Raji (cell line): ENCODE data around the gene CFAP74.

ENCODE experiments used
- POLR2A ChIP-seq: IDR thresholded peaks from 2 replicates; pipeline ENCODE4 v1.6.1; 2011; ENCODE audit warnings: low read depth, low read length, control low read depth; ENCODE audit not compliant: insufficient read depth

CFAP74 gene

DNA sequence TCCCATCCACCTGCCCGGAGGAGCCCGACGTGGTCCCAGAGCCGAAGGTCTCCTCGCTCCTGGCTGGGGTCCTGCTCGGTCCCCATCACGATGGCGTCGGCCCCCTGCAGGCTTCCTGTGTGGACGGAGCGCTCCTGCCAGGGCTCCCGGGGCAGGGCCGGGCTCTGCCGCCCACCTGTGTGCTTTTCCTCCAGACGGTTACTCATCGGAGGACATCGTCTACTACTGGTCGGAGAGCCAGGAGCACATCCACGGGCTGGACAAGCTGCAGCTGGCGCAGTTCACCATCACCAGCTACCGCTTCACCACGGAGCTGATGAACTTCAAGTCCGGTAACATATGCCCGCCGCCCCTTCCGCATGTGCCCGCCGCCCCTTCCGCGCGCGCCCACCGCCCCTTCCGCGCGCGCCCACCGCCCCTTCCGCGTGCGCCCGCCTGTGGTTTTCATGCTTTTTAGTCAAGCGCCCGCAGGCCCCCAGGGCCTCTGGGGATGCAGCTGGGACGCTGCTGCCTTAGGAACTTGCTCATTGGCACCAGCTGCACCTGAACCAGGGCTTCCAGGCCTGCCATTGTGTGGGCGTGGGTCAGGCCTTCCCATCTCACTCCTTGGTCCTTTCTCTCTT is 24.5 kb upstream of the CFAP74 start:
- TF ChIP-seq POLR2A, result no peak

DNA sequence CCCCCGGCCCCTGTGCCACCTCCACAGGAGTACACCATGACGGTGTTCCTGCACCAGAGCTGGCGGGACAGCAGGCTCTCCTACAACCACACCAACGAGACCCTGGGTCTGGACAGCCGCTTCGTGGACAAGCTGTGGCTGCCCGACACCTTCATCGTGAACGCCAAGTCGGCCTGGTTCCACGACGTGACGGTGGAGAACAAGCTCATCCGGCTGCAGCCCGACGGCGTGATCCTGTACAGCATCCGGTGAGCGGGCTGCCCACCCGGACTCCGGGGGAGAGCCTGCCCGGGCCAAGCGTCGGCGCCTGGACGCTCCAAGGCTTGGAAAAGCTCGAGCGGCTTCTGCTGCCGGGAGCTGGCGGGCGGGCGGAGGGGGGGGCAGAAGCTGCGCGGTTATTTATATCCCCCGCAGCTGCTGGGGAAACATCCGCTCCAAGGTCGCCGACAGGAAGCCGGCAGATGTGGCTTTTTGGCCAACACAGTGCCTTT is 21.9 kb upstream of the CFAP74 start:
- TF ChIP-seq POLR2A, result no peak

DNA sequence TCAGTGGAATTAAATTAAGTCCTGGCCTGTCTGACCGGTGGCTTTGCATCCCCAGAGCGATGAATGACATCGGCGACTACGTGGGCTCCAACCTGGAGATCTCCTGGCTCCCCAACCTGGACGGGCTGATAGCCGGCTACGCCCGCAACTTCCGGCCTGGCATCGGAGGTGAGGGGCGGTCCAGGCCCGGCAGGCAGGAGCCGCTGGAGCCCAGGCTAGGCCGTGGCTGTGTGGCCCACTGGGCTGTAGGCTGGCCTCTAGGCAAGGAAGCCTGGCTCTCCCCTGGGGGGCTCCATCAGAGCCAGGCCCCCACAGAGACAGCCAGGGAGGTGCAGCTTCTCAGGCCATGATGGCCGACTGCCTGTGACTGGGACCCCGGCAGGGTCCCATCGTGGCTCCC is 21.3 kb upstream of the CFAP74 start:
- TF ChIP-seq POLR2A, result no peak

DNA sequence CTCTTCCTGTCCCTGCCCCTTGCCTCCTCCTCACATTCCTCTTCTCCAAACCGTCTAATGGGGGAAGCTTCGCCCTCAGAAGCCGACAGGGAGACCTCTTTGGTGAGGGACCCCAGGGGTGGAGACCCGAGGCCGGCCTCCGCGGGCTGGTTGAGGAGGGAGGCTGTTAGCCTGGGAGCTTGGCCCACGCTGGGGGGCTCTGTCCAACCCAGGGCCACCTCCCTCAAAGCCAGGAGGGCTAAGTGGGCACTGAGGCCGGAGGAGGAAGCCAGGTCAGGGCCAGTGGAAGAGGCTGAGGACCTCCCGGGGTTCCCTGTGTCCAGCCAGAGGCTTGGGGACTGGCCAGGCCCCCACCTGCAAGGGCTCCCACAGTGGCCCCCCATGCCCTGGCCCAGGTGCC is 20.9 kb upstream of the CFAP74 start:
- no peak for TF ChIP-seq POLR2A

DNA sequence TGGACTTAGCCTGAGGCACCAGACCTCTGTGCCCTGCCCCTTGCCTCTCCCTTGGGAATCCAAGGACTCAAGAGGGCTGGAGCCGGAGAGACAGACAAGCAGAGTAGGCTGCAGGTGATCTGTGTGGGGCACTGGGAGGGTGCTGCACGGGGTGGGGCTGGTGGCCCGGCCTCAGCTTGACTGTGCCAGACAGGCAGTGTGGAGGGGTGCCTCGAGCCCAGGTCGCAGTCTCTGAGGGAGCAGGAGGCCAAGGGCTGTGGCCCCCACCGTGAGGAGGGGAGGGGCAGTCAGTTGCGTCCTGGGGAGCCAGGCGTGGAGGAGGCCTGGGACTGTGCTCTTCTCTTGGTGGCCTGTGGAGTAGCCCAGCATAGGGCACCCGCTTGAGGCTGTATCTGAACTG is 19.6 kb upstream of the CFAP74 start:
- TF ChIP-seq POLR2A, result no peak

DNA sequence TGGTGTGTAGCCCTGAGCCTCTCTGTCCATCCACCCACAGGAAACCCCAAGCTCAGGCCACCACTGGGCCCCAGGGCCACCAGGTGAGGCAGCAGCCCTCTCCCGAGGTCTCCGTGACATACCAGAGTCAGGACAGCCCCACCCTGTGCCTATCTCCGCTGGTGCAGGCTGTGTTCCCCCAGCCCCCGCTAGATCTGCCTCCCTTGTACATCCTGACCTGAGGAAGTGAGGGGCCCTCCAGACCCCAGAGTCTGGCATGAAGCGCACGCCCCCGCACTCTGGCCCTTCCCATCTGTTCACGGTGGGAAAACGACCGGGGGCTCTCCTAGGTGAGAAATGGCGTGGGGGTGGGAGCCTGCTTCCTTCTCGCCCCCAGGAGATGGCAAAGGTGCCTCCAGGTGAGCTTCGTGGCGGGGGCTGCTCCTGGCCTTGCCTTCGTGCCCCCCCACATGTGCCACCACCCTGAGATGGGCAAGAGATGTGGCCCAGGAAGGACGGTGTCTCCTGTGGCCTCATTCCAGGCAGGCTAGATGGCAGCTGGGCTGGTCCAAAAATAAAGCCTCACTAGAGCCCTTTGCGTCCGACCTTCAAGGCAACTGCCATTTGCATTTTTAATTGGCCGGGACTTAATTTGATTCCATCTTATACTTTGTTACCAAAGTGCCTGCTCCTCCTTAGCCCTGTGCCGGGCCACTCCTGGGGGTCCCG is 18.6 kb upstream of the CFAP74 start:
- TF ChIP-seq POLR2A, result no peak

DNA sequence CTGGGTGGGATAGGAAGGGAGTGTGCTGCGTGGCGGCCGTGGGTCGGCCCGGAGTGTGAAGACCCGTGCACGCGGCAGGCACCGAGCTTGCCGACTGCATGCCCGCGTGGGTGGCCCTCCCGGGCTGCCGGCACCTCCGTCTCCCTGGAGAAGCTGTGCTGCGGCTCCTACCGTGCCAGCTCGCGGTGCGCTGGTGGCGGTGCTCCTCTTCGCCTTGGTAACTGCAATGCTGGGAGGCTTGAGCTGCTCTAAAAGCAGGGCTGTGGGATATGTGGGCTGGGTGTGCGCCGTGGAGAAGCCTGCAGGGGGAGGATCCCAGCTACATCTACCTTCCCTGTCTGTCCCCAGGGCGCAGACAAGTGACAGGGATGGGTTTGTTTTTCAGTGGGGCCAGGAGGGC is 18.0 kb upstream of the CFAP74 start:
- TF ChIP-seq POLR2A, result no peak

DNA sequence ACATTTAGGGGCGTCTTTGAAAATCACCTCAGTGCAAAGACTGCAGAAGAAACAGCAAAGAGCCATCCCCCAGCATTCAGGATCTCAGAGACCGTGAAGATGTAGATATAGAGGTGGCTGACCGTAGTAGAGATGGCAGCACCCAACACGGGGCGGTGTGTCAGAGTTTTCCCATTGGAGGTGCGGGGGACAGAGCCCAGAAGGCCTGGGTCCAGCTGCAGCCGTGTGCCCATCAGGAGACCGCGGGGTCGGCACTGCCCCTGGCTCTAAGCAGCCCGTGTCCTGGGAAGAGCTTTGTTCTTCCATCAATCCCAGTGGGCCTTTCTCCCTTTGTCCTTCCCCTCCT is 16.7 kb upstream of the CFAP74 start:
- no peak for TF ChIP-seq POLR2A

DNA sequence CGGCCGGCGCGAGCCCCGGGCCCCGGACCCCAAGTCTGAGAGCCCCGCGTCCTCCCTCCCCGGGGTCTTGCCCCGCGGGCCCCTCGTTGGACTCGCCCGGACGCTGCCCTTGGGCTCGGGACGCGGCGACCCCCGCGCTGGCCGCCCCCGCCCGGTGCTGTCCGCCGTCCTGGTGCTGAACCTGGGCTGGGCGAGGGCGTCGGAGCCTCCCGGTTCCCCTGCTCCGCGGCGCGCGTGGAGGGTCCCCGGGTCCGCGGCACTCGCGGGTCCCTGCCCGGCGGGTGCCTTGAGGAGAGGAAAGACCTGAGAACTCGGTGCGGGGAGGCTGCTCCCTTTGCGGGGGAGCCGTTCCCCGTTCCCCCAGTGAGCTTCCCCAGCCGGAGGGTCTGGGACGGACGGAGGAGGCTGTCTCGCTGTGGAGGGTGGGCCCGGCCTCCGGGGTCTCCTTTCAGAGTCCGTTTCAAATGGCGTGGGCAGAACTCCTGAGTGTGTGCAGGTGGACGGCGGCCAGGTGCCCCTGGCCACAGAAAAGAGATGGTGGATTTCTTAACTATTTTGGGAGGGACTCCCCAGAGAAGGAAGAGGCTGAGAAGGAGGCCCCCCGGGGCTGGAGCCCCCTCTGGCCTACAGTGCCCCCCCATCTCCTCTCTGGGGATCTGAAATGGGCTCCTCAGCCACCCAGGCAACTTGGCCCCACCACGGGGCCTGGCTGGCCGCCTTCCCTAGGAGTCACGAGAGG is 16.2 kb upstream of the CFAP74 start:
- no peak for TF ChIP-seq POLR2A

DNA sequence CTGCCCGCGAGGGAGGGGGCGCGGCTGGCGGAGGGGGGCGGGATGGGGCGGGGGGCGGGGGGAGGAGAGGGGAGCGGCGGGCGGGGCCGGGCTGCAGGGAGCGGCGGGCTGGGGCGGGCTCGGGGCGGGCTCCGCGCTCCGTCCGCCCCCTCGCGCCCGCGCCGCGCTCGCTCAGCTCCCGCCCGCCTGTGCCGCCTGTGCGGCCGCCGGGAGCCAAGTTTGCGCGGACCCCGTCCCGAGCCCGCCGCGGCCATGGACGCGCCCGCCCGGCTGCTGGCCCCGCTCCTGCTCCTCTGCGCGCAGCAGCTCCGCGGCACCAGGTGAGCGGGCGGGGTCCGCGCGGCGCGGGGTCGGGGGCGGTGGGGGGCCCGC is 15.6 kb upstream of the CFAP74 start, which contains the start of gene GABRD:
Gene GABRD, plus strand, starts transcription at position 174 of the 372 bp plus-strand sequence. Its CDS starts 79 bp downstream, at position 253.
- TF ChIP-seq POLR2A, result no peak

DNA sequence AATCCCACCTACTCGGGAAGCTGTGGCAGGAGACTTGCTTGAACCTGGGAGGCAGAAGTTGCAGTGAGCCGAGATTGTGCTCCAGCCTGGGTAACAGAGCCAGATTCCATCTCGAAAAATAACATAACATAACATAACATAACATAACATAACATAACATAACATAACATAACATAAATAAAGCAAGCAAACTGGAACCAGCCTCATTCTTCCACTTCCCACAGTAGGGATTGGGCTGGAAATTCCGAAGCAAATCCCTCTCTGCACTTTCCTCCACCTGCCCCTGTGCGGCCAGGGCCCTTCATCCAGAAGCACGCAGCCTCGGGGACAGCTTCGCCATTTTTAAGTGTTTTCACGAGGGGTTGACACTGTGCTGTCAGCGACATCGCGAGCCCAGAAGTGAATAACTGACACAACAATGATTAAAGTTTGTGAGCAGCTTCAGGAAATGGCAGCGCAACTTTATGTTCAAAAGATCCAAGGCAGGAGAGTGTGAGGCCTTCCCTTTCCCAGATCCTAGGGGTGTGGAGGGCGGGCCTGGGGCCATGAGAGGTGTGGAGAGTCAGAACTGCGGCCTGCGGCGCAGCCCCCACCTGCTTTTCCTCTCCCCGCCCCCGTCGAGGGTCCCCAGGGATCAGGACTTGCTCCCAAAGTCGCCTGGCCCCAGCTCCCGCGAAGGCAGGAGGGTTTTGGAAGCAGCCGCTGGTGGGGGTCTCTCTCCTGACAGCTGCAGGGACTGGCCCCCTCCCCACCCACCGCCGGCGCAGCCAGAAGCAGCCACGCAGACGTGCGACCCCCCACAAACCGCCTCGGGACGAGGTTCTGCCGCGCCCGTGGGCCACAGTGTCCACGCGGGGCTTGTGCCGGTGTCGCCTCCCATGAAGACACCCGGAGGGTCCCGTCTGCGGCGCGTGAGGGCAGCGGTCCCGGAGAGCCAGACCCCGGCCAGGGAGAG is 14.9 kb upstream of the CFAP74 start:
- TF ChIP-seq POLR2A, result no peak

DNA sequence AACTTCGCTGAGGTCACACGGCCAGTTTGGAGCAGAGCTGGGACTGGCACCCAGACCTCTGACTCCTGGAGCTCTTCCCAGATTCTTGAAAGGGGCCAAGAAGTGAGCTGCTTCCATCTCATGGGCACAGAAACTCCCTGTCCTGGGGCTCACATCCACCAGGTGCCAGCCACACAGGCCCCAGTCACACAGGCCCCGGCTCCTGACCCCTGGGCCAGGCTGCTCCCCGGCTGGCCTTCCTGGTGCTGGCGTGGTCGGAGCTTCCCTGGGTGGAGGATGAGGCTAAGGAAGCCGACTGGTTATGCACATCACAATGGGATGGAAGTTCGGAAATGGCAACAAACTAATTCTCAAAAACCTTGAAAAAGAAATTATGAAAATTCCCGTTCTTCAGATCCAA is 12.5 kb upstream of the CFAP74 start:
- TF ChIP-seq POLR2A, result no peak

DNA sequence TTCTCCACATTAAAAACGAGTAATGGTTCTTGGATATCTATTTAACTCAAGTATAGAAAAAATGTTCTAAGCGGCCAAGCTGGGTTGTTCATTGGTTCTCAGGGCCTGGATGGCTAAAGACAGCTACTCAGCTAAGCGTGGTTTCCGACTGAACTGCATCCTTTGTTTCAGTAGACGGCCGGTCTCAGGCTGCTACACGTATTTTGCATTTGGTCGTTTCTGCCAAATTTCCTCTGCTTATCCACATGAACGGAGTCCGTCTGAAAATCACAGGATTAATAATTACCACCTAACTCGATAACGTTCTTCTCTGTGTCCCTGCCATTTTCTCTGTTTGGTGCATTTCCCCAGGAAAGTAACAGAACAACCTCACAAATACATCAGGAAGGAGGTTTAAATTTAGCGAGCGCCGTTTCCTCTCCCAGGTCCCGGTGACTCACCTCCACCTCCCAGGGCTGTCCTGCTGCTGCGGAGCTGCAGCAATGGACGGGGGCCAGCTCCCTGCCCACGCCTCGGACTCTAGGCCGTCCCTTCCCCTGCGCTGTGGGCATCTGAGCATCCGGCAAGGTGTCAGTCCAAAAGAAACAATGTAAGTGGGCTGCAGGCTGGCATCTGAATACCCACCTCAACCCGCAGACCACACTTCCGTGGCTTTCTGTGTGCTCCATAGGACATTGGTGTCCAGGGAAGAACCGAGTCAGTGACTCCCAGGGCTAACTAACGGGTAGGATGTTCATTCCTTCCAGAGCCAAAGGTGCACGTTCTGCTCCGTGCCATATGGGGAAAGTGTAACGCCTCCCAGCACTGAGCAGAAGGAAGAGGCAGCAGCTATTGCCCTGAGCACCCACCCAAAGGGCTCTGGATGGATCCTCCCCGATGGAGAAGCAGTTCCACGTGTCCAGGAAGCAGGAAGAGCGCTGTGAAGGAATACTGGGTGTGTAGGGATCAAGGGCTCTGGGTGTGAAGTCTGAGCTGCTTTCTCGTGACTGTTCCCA is 11.5 kb upstream of the CFAP74 start:
- TF ChIP-seq POLR2A, result no peak

DNA sequence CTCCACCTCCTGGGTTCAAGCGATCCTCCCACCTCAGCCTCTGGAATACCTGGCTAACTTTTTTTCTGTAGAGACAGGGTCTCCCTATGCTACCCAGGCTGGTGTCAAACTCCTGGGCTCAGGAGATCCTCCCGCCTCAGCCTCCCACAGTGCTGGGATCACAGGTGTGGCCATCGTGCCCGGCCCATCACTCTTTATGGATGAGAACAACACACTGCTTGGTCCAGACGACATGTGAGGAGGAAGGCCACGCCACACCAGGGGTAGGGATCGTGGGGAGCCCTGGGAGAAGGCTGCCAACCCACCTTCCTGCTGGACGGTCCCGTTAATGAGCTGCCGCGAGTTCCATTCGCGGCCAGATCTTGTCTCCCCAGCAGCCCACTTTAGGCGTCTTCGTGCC is 10.6 kb upstream of the CFAP74 start:
- TF ChIP-seq POLR2A, result no peak
